Gastrocnemius medialis (tissue), 4 donors: ENCODE data around the gene NDUFAF2. TPM values are rescaled to one million over a fixed set of nuclear protein-coding genes. Genes with fewer than 3 reads are reported as not detected.

Source experiments
- ATAC-seq, 2 donors: fragments of 150-250 bp; one replicate each; pipeline ENCODE4 v1.9.1; 2016
- DNase-seq, 2 donors: peaks; one replicate each; pipeline ENCODE4 v3.0.0-alpha.2; 2019
- H3K27ac ChIP-seq, 4 donors: fragments of 200-600 bp; sonication (generic); 1 replicate in 1 of 4; 2 replicates in 3 of 4; pipeline ENCODE4 v1.5.1; 2016 to 2018; ENCODE audit warnings: mild to moderate bottlenecking in 2 of 4, moderate library complexity in 1 of 4
- H3K27me3 ChIP-seq, 3 donors: fragments of 200-600 bp; sonication (generic) in 2 of 3; 1 replicate in 1 of 3; 2 replicates in 2 of 3; pipeline versions ENCODE4 v1.5.1 to v1.6.0; 2016 to 2019; ENCODE audit warnings: mild to moderate bottlenecking in 1 of 3, moderate library complexity in 1 of 3
- H3K36me3 ChIP-seq, 2 donors: fragments of 200-600 bp; sonication (generic) in 1 of 2; one replicate each; pipeline ENCODE4 v1.5.1; 2017 to 2018
- H3K4me1 ChIP-seq, 2 donors: fragments of 200-600 bp; sonication (generic) in 1 of 2; one replicate each; pipeline ENCODE4 v1.5.1; 2016 to 2017; ENCODE audit warnings: mild to moderate bottlenecking in 2 of 2
- H3K4me3 ChIP-seq, 4 donors: fragments of 200-600 bp; sonication (generic) in 3 of 4; 1 replicate in 1 of 4; 2 replicates in 3 of 4; pipeline ENCODE4 v1.5.1; 2016 to 2019; ENCODE audit warnings: mild to moderate bottlenecking in 2 of 4
- H3K9me3 ChIP-seq, 3 donors: fragments of 200-600 bp; sonication (generic) in 2 of 3; 1 replicate in 1 of 3; 2 replicates in 2 of 3; pipeline ENCODE4 v1.5.1; 2016 to 2019
- POLR2A ChIP-seq, 2 donors: fragments of 450-650 bp; IDR thresholded peaks; one replicate each; pipeline ENCODE4 v1.6.1; 2017; ENCODE audit warnings: antibody characterized with exemption in 2 of 2, mild to moderate bottlenecking in 2 of 2, moderate library complexity in 2 of 2
- in situ Hi-C, 4 donors: fragments of 200-750 bp; cut with MboI; loops; one replicate each; pipeline versions ENCODE4 v1.15.0 to v1.8.0; 2017; ENCODE audit warnings: low sequenced_read_pairs in 4 of 4
- intact Hi-C: fragments of 100-400 bp; cut with DNase I; formaldehyde crosslinking; loops from one replicate; pipeline ENCODE4 v1.15.1; 2023; ENCODE audit warnings: low total_unique reads
- total RNA-seq, 4 donors: library from RNA; depleted of rRNA; stranded (reverse); fragments of >200 nt; gene quantifications; one replicate each; pipeline versions ENCODE4 v1.1.0 to v1.2.3, GENCODE V29; 2016
- TF ChIP-seq, protein P1 (sequence below), 5 experiments: fragments of 450-650 bp in 3 of 5; fragments of 200-600 bp in 2 of 5; sonication (generic) in 2 of 5; IDR thresholded peaks in 4 of 5; conservative IDR thresholded peaks in 1 of 5; 1 replicate in 4 of 5; 2 replicates in 1 of 5; pipeline ENCODE4 v1.5.1; 2016 to 2019; ENCODE audit warnings: antibody characterized with exemption in 5 of 5, mild to moderate bottlenecking in 3 of 5, moderate library complexity in 3 of 5

NDUFAF2 gene
- total RNA-seq, 4 donors from 2014 or later, result 25.8 to 54.3 (median 51.2) TPM

DNA sequence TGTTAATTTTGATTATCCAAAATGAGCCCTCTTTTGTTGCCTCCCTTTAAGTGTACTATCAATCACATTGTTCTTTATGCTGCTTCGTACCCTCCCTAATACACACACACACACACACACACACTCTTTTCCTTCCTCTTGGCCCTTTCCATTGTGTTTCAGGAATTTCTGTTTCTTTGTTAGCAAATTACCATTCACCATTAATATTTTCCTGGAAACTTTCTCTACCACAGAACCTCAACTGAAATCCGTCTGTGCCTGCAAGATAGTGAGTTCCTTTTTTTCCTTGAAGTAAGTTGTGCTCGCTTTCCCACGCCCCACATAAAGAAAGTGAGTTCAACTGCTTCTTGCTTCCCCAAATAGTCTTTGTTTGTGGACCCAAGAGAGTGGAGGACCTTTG lies 155.4 kb downstream of the NDUFAF2 start:
- intact Hi-C loops, result no loop called here

DNA sequence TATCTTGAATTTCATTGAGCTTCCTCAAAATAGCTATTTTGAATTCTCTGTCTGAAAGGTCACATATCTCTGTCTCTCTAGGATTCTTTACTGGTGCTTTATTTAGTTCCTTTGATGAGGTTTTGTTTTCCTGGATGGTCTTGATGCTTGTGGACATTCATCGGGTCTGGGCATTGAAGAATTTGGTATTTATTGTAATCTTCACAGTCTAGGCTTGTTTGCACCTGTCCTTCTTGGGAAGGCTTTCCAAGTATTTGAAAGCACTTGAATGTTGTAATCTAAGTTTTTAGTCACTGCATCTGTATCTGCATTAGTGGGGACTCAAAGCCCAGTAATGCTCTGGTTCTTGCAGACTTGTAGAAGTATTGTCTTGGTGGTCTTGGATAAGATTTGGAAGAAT lies 169.4 kb downstream of the NDUFAF2 start:
- H3K4me3 ChIP-seq, result no peak overlapping the region
- no peaks in the 10 kb centered on the region for H3K4me1 ChIP-seq
- no peak for ATAC-seq
- DNase-seq, result no peak
- H3K27me3 ChIP-seq, result no peaks in the 10 kb centered on the region
- TF ChIP-seq POLR2A (IDR thresholded peaks at IDR 0.05), result no peak
- TF ChIP-seq, protein P1, sequence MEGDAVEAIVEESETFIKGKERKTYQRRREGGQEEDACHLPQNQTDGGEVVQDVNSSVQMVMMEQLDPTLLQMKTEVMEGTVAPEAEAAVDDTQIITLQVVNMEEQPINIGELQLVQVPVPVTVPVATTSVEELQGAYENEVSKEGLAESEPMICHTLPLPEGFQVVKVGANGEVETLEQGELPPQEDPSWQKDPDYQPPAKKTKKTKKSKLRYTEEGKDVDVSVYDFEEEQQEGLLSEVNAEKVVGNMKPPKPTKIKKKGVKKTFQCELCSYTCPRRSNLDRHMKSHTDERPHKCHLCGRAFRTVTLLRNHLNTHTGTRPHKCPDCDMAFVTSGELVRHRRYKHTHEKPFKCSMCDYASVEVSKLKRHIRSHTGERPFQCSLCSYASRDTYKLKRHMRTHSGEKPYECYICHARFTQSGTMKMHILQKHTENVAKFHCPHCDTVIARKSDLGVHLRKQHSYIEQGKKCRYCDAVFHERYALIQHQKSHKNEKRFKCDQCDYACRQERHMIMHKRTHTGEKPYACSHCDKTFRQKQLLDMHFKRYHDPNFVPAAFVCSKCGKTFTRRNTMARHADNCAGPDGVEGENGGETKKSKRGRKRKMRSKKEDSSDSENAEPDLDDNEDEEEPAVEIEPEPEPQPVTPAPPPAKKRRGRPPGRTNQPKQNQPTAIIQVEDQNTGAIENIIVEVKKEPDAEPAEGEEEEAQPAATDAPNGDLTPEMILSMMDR (IDR thresholded peaks at IDR 0.05 in 4 of 5, conservative IDR thresholded peaks at IDR 0.05 in 1 of 5), result no peak
- in situ Hi-C loops, result no loop called here
- intact Hi-C loops, result no loop called here
- H3K36me3 ChIP-seq, result no peaks in the 10 kb centered on the region
- H3K27ac ChIP-seq, result no peak overlapping the region
- no peaks in the 10 kb centered on the region for H3K9me3 ChIP-seq

More for the DNA sequence above, 155.4 kb downstream of the NDUFAF2 start:
- Histone ChIP-seq H3K36me3 (peaks cover 0 to 20% of the 10 kb centered on the region in 2 donors), H3K9me3 (no peaks in the 10 kb centered on the region), H3K4me3 (no peak overlapping the region), H3K27me3 (no peaks in the 10 kb centered on the region), H3K4me1 (no peaks in the 10 kb centered on the region), H3K27ac (no peak overlapping the region)
- DNase-seq (no peak), ATAC-seq (no peak)
- TF ChIP-seq, protein P1 (IDR thresholded peaks at IDR 0.05 in 4 of 5, conservative IDR thresholded peaks at IDR 0.05 in 1 of 5), result no peak
- no peak for TF ChIP-seq POLR2A (IDR thresholded peaks at IDR 0.05)
- in situ Hi-C loops, result no loop called here

DNA sequence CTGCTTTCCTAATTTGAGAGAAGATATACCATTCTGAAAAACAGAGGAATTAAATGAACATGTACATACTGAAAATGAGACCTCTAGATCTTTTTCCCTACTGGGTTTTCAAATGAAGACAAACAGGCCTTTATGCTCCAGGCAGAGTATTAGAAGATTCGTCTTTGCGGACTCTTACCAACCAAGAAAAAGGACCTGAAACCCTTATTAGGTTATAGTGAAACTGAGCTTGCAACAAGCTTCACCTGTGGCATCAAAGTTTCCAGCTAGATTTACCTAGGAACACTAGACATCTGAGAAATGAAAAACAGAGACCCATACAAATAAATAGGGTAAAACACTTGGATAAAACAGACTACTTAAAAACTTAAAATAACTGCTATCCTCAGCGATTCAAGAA lies 171.0 kb downstream of the NDUFAF2 start:
- Histone ChIP-seq H3K4me1 (no peaks in the 10 kb centered on the region), H3K4me3 (no peak overlapping the region), H3K27me3 (no peaks in the 10 kb centered on the region), H3K36me3 (no peaks in the 10 kb centered on the region), H3K27ac (no peak overlapping the region), H3K9me3 (no peaks in the 10 kb centered on the region)
- DNase-seq (no peak), ATAC-seq (no peak)
- intact Hi-C loops, result no loop called here
- TF ChIP-seq, protein P1 (IDR thresholded peaks at IDR 0.05 in 4 of 5, conservative IDR thresholded peaks at IDR 0.05 in 1 of 5), result no peak
- TF ChIP-seq POLR2A (IDR thresholded peaks at IDR 0.05), result no peak
- in situ Hi-C loops, result no loop called here

GRCh38 chr5:61119066-61119465 lies 174.1 kb downstream of the NDUFAF2 start:
- H3K4me1 ChIP-seq, result no peaks in the 10 kb centered on the region
- intact Hi-C loops, result no loop called here
- no peaks in the 10 kb centered on the region for H3K9me3 ChIP-seq
- DNase-seq, result no peak
- no peaks in the 10 kb centered on the region for H3K36me3 ChIP-seq
- H3K27me3 ChIP-seq, result no peaks in the 10 kb centered on the region
- H3K27ac ChIP-seq, result no peak overlapping the region
- no peak for ATAC-seq
- no peak overlapping the region for H3K4me3 ChIP-seq
- in situ Hi-C loops, result no loop called here
- TF ChIP-seq, protein P1 (IDR thresholded peaks at IDR 0.05 in 4 of 5, conservative IDR thresholded peaks at IDR 0.05 in 1 of 5), result no peak
- no peak for TF ChIP-seq POLR2A (IDR thresholded peaks at IDR 0.05)

GRCh38 chr5:61120534-61120933 lies 175.5 kb downstream of the NDUFAF2 start:
- intact Hi-C loops, result no loop called here
- DNase-seq (no peak), ATAC-seq (no peak)

More at GRCh38 chr5:61120534-61120933, 175.5 kb downstream of the NDUFAF2 start:
- Histone ChIP-seq H3K27ac (no peak overlapping the region), H3K9me3 (no peaks in the 10 kb centered on the region), H3K27me3 (no peaks in the 10 kb centered on the region), H3K36me3 (no peaks in the 10 kb centered on the region), H3K4me1 (no peaks in the 10 kb centered on the region), H3K4me3 (no peak overlapping the region)
- in situ Hi-C loops, result no loop called here
- no peak for TF ChIP-seq POLR2A (IDR thresholded peaks at IDR 0.05)
- TF ChIP-seq, protein P1 (IDR thresholded peaks at IDR 0.05 in 4 of 5, conservative IDR thresholded peaks at IDR 0.05 in 1 of 5), result no peak
